ENCODE measurements around the gene APLN.

Gene APLN

DNA sequence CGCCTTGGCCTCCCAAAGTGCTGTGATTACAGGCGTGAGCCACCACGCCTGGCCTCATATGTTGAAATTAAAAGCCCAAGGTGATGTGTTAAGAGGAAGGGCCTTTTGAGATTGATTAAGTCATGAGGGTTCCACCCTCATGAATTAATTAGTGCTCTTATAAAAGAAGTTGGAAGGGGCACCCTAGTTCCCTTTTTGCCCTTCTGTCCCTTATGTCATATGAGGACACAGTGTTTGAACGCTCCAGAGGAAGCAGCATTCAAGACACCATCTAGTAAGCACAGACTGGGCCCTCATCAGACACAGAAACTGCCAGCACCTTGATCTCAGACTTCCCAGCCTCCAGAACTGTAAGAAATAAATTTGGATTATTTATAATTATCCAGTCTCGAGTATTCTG is 5.1 kb upstream of the APLN start:
- DNase-seq (ENCODE audit: low spot score), result no peak

DNA sequence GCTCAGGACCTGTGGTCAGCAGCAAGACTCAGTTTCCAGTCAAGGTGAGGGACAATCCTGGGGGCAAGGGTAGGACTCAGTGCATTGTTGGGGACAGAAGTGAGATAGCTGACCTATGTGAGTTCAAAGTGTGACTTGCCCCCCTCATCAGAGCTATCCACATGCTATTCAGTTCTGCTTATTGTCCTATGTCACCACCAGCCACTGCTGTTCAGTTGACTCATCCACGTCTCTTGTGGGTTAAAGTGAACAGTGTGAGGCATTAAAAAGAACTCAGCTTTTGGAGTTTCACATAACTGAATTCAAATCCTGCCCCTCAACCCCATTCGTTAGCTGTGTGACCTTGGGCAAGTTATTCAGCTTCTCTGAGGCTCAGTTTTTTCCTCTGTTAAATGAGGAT is 4.4 kb upstream of the APLN start:
- DNase-seq (ENCODE audit: low spot score), result no peak

DNA sequence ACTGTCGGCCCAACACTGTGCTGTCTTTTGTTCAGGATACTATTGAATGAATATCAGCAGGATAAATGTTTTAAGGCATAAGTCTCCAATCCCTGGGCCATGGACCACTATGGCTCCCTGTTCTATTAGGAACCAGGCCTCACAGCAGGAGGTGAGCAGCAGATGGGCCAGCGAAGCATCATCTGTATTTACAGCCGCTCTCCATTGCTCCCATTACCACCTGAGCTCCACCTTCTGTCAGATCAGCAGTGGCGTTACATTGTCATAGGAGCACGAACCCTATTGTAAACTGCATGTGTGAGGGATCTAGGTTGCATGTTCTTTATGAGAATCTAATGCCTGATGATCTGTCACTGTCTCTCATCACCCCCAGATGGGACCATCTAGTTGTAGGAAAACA is 3.7 kb upstream of the APLN start:
- DNase-seq (ENCODE audit: low spot score), result no peak

DNA sequence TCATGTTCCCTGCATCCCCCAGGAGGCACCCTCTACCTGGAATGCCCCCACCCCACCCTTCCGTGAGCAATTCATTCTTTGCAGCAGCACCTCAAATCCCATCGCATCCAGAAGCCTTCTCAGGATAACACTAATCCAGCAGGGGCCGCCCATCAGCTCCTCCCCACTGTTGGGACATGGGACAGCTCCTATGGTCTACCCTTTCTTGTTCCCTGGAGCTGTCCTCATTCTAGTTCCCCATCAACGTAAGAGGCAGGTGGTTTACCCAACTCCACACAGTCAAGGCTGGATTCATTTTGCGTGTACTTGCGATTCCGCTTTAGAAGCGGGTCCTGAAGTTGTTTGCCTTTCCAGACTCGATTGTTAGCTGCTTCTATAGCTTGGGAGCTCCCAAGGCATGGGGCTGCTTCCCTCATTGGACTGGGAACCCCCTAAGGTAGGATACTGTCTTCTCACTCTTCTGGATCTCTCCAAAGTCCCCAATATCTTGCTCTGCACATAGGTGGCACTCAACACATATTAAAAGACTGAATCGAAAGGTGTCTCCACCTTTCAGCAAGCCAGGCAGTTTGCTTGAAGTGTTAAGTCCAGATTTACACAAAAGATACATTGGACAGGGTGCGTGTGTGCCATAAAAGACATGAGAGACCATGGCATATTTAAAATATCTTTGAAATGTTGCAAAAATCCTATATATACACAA is 942 bp upstream of the APLN start:
- DNase-seq (ENCODE audit: low spot score), result no peak

DNA sequence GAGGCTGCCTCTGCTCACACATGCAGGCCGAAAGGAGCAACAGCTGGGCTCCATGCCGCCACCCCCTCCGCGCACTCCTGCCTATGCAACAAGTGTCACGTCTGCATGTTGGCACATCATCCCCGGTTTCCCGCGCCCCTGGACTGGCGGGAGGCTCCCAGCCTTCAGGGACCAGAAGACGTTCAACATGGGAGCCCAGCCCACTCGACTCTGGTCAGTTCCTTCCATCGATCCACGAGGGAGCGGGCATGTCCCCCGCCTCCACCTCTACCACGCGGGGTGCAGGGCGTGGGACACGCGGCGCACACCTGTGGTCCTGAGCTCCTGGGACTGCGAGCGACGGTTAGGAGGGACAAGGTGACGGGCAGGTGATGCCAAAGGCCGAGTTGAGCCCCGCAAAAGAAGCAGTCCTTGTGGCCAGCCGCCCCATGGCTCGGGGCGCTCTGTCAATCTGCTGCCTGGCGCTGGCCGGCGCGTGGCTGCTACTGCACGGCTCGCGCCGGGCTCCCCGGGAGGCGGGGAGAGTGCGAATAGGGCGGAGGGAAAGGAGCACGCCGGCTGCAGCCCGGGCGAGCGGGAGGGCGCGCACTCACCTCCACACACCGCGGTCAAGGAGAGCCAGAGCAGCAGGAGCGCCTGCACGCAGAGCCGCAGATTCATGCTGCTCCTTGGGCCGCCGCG is 645 bp downstream of the APLN start:
- DNase-seq (ENCODE audit: low spot score), result no peak

- no peak for DNase-seq (ENCODE audit: low spot score)
Measured at GRCh38 chrX:129653181-129653970, 1.4 kb downstream of the APLN start.

GRCh38 chrX:129652565-129653169 is 2.1 kb downstream of the APLN start:
- DNase-seq (ENCODE audit: low spot score), result no peak

DNA sequence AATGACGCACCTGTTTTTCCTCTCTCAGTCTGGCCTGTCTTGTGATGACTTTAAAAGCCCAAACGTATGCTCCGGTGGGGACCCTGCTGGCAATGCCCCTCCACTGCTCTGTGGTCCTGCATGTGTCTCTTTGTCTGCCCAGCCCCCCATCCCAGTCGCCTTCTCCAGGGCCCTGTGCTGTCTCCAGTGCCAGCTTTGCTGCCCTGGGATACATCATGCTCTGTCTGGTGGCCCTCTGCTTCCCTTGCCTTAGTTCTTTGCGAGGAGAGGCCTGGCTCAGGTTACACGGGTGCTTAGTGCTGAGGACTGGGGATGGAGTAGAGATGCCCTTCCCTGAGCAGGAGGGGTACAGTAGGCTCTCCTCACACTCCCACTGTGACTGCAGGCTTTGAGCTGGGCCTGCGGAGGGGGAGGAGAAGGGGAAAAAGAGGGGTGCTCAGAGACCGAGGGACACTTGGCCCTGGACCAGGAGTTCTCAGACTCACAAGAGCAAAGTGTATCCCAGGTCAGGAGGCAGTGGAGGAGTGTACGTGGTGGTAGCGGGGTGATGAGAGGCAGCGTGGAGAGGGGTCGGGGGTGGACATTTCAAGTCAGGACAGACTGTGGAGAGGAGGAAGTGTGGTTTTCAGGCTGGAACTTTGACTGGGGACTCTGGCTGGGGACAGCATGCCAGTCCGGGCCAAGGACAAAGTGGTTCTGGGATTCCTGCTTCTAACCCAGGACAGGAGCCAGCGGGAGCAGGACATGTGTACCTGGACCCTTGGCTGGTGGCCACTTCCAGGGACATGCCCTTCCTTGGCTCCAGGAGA is 2.8 kb downstream of the APLN start:
- DNase-seq (ENCODE audit: low spot score), result no peak

DNA sequence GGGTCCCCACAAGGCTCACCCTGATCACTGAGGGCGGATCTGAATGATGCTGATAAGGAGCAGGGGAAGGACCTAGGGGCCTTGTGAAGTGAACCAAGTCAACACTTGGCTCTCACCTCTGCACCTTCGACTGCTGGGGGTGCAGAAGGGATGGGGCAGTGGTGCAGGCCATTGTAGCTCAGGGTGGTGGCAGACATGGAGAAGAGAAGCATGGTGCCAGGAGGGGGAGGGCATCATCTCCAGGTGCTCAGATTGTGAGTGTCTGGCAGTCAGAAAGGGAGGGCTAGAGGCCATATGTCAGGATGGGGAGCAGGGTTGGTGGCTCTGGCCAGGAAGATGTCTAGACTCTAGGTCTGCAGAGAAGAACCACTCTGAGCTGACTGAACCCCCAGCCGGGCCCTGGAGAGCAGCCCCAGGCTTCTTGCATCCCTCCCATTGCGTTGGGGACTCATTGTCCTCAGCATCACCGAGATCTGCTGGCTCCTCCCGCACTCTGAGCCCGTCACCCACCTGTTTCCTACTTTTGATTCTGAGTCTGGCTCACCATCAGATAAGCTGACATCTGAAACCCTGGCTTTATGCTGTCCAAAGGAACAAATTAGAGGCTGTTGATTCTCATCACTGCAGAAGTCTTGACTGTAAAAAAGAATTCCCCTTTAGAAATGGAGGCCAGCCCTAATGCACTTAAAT is 3.8 kb downstream of the APLN start:
- no peak for DNase-seq (ENCODE audit: low spot score)

- DNase-seq (ENCODE audit: low spot score), result no peak
Measured at GRCh38 chrX:129650183-129650689, 4.5 kb downstream of the APLN start.

- DNase-seq (ENCODE audit: low spot score), result no peak
Measured at GRCh38 chrX:129649268-129650182, 5.2 kb downstream of the APLN start.

GRCh38 chrX:129648514-129649267 is 6.1 kb downstream of the APLN start:
- DNase-seq (ENCODE audit: low spot score), result no peak

DNA sequence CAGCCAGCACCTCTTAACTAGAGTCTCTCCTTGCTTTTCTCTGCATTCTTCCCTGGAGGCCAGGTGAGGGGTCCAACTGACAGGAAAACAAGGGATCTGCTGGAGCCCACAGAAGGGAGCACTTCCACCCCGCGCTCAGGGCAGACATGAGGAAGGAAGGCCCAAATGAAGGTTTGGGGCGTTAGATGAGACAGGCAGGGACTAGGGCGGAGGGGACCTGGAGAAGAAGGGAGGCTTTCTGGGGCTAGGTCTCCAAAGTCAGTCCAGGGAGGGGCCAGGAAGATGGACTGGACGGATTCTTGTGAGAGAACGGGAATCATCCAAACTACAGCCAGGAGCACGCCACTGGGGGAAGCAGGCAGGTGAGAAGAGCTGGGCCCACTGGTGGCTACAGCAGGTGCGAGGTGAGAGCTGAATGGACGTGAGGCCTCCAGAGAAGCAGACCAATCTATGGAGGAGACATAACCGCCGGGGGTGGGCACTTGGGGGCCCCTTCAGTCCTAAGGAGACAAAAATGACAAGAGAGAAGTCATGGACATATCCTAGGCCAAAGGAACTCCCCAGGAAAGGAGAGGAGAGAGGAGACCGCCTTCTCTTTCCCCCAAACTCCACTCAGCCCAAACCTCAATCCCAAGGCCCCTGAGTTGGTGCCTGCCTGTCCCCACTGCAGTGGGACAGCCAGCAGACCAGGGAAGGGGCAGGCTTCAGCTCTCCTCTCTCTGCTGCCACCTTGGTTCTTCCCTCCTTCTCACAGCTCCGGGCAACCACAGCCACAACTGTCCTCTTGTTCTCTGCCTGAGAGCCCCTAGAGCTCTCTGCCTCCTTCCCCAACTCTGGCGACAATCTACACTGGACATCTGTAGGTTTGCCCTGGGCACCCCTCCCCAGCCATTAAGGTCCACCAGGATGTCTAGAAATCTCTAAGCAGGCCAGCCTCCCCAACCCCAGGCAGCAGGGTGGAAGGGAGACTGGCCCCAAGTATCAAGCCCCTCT is 7.0 kb downstream of the APLN start:
- DNase-seq (ENCODE audit: low spot score), result no peak

DNA sequence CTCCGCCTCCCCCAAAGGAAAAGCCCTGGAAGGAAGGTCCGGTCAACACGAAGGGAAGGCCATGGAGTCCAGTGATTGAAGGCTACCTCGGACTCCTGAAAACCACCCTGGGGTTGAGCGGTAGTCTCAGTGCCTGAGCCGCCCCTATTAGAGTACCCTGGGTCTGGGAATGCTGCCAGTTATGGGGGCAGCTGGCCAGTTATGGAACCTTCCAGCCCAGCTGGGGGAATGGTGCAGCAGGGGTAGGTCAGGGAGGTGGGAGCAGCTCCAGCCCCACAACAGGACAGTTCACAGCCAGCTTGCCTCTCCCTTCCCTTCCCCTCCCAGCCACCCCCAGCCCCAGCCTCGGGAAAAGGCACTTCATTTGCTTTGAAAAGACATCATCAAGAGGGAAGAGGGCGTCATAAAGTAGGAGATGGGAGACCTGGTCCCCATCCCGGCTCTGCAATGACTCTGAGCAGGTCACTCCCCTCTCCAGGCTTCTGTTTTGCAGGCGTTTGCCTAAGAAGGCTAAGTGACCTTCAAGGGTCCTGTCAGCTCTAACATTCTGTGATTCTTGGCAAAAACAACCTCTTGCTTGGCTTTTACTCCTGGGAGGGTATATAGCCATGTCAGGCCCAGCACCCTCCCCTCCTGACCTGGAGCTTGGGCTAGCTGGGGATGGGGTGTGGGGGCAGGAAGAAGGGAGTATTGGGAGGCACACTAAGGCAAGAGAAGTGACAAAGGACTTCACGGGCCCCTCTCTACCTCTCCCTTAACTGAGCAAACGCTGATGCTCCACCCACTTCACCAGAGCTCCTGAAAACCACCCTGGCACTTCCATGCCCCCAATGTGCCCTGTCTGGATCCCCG is 8.0 kb downstream of the APLN start:
- DNase-seq (ENCODE audit: low spot score), result no peak

DNA sequence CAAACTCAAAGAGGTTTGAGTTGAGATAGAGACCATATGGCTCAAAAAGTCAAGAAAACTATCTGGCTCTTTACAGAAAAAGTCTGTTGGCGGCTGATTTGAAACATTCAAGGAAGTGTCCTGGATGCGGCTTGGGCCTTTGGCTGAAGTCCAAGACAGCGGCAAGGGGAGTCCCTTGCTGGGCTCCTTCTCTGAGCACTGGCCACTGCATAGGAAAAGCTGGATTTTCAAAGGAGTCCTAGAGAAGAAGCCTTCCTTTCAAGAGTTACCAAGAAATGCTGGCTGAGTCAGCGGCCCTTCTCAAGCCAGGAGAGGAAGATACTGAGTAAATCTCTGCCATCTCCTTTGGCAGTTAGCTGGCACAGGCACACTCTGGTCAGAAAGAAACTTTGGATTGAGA is 12.1 kb downstream of the APLN start:
- DNase-seq (ENCODE audit: low spot score), result no peak

GRCh38 chrX:129641941-129642340 is 12.8 kb downstream of the APLN start:
- no peak for DNase-seq (ENCODE audit: low spot score)

DNA sequence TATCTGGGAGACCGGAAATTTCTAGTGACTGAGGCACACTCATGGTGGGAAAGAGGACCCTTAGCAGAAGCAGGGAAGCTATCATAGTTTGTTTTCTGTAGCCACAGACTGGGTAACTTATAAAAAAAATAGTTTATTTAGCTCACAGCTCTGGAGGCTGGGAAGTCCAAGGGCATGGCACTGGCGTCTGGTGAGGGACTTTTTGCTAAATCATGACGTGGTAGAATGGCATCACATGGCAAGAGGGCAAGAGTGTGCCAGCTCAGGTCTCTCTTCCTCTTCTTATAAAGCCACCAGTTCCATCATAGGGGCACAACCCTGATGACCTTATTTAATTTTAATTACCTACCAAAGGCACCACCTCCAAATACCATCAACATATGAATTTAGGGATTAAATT is 13.3 kb downstream of the APLN start:
- DNase-seq (ENCODE audit: low spot score), result no peak

Measured in kidney capillary endothelial cell (primary cell).